ENCODE measurements around the gene TEAD1.

GRCh38 chr11:12678092-12678491 lies 3.9 kb downstream of the TEAD1 start:
- no peak for TF ChIP-seq CTCF (IDR thresholded peaks at IDR 0.05)
- no peak for TF ChIP-seq POLR2AphosphoS5 (IDR thresholded peaks at IDR 0.05)
- no peak for TF ChIP-seq POLR2A (IDR thresholded peaks at IDR 0.05)
